Panc1 (cell line): Measurements from ENCODE around the gene ZNRF3. TPM values are rescaled to one million over a fixed set of nuclear protein-coding genes. Genes with fewer than 3 reads are reported as not detected.

Experiments
- ATAC-seq: fragments of 200-7000 bp; cut with Tn5 transposase; 2 replicates; pipeline ENCODE4 v1.9.1; 2020; ENCODE audit warnings: mild to moderate bottlenecking, moderate library complexity
- BruUV-seq: library from RNA; stranded (reverse); fragments of 400-500 nt; replicated peaks from 2 replicates; lab custom pipeline; 2021; lab: Mats Ljungman, UMichigan
- CTCF ChIA-PET: fragments of 300-600 bp; sonication (Branson Sonifier 250); formaldehyde crosslinking; loops from one replicate; lab custom pipeline; 2022; ENCODE audit warnings: antibody characterized with exemption; lab: Charles Lee
- POLR2A ChIA-PET: fragments of 300-600 bp; sonication (Branson Sonifier 250); formaldehyde crosslinking; loops from one replicate; lab custom pipeline; 2022; ENCODE audit warnings: antibody characterized with exemption; lab: Charles Lee
- DNase-seq: peaks from one replicate; pipeline ENCODE4 v3.0.0-alpha.2; 2010; ENCODE audit warnings: low read depth, low spot score
- H3K27ac ChIP-seq: 2 replicates; pipeline ENCODE4 v1.5.1; 2011; ENCODE audit warnings: mild to moderate bottlenecking, low read length, inconsistent platforms
- H3K27me3 ChIP-seq: fragments of 200-500 bp; sonication (Bioruptor generic); 2 replicates; pipeline ENCODE4 v1.6.0; 2014; ENCODE audit warnings: low read length, inconsistent platforms; ENCODE audit not compliant: control insufficient read depth, insufficient read depth
- H3K36me3 ChIP-seq: fragments of 200-500 bp; sonication (Bioruptor generic); 2 replicates; pipeline ENCODE4 v1.5.1; 2014; ENCODE audit warnings: inconsistent platforms, mild to moderate bottlenecking, low read length, moderate library complexity; ENCODE audit not compliant: control insufficient read depth, insufficient read depth
- H3K4me1 ChIP-seq: 2 replicates; pipeline ENCODE4 v1.5.1; 2011; ENCODE audit warnings: inconsistent platforms, mild to moderate bottlenecking, low read length, moderate library complexity; ENCODE audit not compliant: control insufficient read depth, insufficient read depth
- H3K4me3 ChIP-seq, 2 experiments: 2 replicates each; pipeline ENCODE4 v1.5.1; 2011 to 2012; ENCODE audit warnings: low read depth in 2 of 2, low read length in 2 of 2, mild to moderate bottlenecking in 2 of 2, inconsistent platforms in 1 of 2, moderate library complexity in 1 of 2
- H3K9me3 ChIP-seq: fragments of 200-500 bp; sonication (Bioruptor generic); 2 replicates; pipeline ENCODE4 v1.5.1; 2014; ENCODE audit warnings: low read depth, mild to moderate bottlenecking, inconsistent platforms, low read length, moderate library complexity; ENCODE audit not compliant: control insufficient read depth, insufficient read depth
- CTCF ChIP-seq: fragments of 450-650 bp; IDR thresholded peaks from 2 replicates; pipeline ENCODE4 v1.5.1; 2017; ENCODE audit warnings: mild to moderate bottlenecking
- POLR2AphosphoS5 ChIP-seq: IDR thresholded peaks from 2 replicates; pipeline ENCODE4 v1.6.1; 2012; ENCODE audit warnings: mild to moderate bottlenecking, low read depth, low read length, moderate library complexity
- REST ChIP-seq, 2 experiments: IDR thresholded peaks; 2 replicates each; pipeline ENCODE4 v1.6.1; 2011 to 2012; ENCODE audit warnings: low read depth in 2 of 2, control low read depth in 1 of 2, low read length in 1 of 2, mild to moderate bottlenecking in 1 of 2, moderate library complexity in 1 of 2; ENCODE audit not compliant: insufficient read depth in 1 of 2
- SIN3A ChIP-seq: IDR thresholded peaks from 2 replicates; pipeline ENCODE4 v1.6.1; 2012; ENCODE audit warnings: low read depth, mild to moderate bottlenecking, low read length, moderate library complexity, borderline replicate concordance; ENCODE audit not compliant: insufficient read depth
- TCF7L2 ChIP-seq: IDR thresholded peaks from 2 replicates; pipeline ENCODE4 v1.6.1; 2011; ENCODE audit warnings: mild to moderate bottlenecking, low read depth, low read length, inconsistent platforms
- in situ Hi-C: cut with HindIII; loops from 2 replicates; pipeline ENCODE4 v1.10.0; 2016; ENCODE audit warnings: low sequenced_read_pairs, low pct_unique_long_range_greater_than_20kb
- intact Hi-C: fragments of 100-400 bp; cut with micrococcal nuclease; formaldehyde crosslinking; loops from one replicate; pipeline ENCODE4 v1.10.0; 2022; ENCODE audit not compliant: unreplicated experiment
- total RNA-seq: library from RNA; stranded (reverse); gene quantifications from one replicate; pipeline ENCODE4 v1.2.1, GENCODE V29; 2021; ENCODE audit not compliant: unreplicated experiment

Gene ZNRF3
- total RNA-seq, 1 experiment from 2014 or later, result 7.3 TPM

GRCh38 chr22:29030016-29030617 is 146.7 kb downstream of the ZNRF3 start:
- no peak for DNase-seq
- ATAC-seq, result peak; percentile 18; the same call in 1 of the 2 replicates
- peak overlapping the region; percentile 33 to 51 for H3K4me3 ChIP-seq
- peaks cover 21% of the 10 kb centered on the region for H3K4me1 ChIP-seq
- intact Hi-C loops, result no loop called here
- peak overlapping the region; percentile 57; the same call in 1 of the 2 replicates for H3K27ac ChIP-seq
- H3K27me3 ChIP-seq, result no peaks in the 10 kb centered on the region
- H3K36me3 ChIP-seq, result no peaks in the 10 kb centered on the region
- in situ Hi-C loops, result no loop called here
- peak; percentile 30 for TF ChIP-seq CTCF
- no peak for TF ChIP-seq TCF7L2
- POLR2A ChIA-PET, result no interaction called here
- no TSS peak for BruUV-seq
- H3K9me3 ChIP-seq, result no peaks in the 10 kb centered on the region
- CTCF ChIA-PET, result no interaction called here

GRCh38 chr22:29030618-29031226 is 147.3 kb downstream of the ZNRF3 start:
- peak overlapping the region; percentile 68; the same call in 1 of the 2 replicates for H3K27ac ChIP-seq
- POLR2A ChIA-PET, result interaction anchor here (0.6 kb wide), 1 partner anchor 189 kb away, joined by 4 read pairs; no protein-coding TSS in a partner anchor
- peak; percentile 82 for ATAC-seq
- no peak for DNase-seq
- H3K36me3 ChIP-seq, result no peaks in the 10 kb centered on the region
- peaks cover 21% of the 10 kb centered on the region for H3K4me1 ChIP-seq
- TF ChIP-seq TCF7L2 (peak; percentile 90), CTCF (no peak)
- CTCF ChIA-PET, result interaction anchor here (1.1 kb wide), 1 partner anchor 175 kb away, joined by 5 read pairs; no protein-coding TSS in a partner anchor
- H3K27me3 ChIP-seq, result no peaks in the 10 kb centered on the region
- intact Hi-C loops, result no loop called here
- in situ Hi-C loops, result no loop called here
- no peaks in the 10 kb centered on the region for H3K9me3 ChIP-seq
- peak overlapping the region; percentile 33 to 51 for H3K4me3 ChIP-seq
- BruUV-seq, result no TSS peak

GRCh38 chr22:29031227-29032011 is 148.0 kb downstream of the ZNRF3 start:
- peak; percentile 35 for DNase-seq
- Histone ChIP-seq H3K4me3 (peak overlapping the region; percentile 33 to 51; a peak in 3 of 4 replicates), H3K36me3 (no peaks in the 10 kb centered on the region), H3K27ac (peak overlapping the region; percentile 68), H3K4me1 (peaks cover 21% of the 10 kb centered on the region), H3K27me3 (no peaks in the 10 kb centered on the region), H3K9me3 (no peaks in the 10 kb centered on the region)
- ChIA-PET CTCF (interaction anchor here (0.6 to 1.1 kb wide), 2 partner anchors 161 to 176 kb away, joined by 4 to 5 read pairs; no protein-coding TSS in a partner anchor), POLR2A (interaction anchor here (0.6 kb wide), 1 partner anchor 190 kb away, joined by 4 read pairs; no protein-coding TSS in a partner anchor)
- intact Hi-C loops (no loop called here), in situ Hi-C loops (no loop called here)
- peak; percentile 48 for ATAC-seq
- TF ChIP-seq TCF7L2 (no peak), POLR2AphosphoS5 (no peak), SIN3A (no peak), REST (IDR thresholded peaks at IDR 0.05; ENCODE audit: insufficient read depth in 1 of 2, low read depth in 2 of 2, low read length in 1 of 2) (no peak), CTCF (no peak)
- no TSS peak for BruUV-seq
